HCT116 (cell line): ENCODE data around the gene HOTAIR. TPM values are rescaled to one million over a fixed set of nuclear protein-coding genes. Genes with fewer than 3 reads are reported as not detected.

ENCODE experiments used
- ATAC-seq: fragments of 200-7000 bp; cut with Tn5 transposase; 2 replicates; pipeline ENCODE4 v1.9.1; 2020; ENCODE audit warnings: mild to moderate bottlenecking, moderate library complexity
- BruUV-seq: library from RNA; stranded (reverse); fragments of 400-500 nt; replicated peaks from 2 replicates; lab custom pipeline; 2021; lab: Mats Ljungman, UMichigan
- CTCF ChIA-PET: fragments of 300-600 bp; sonication (Branson Sonifier 250); formaldehyde crosslinking; loops from one replicate; lab custom pipeline; 2021; ENCODE audit warnings: antibody characterized with exemption; lab: Charles Lee
- POLR2A ChIA-PET: fragments of 300-600, 350-600 bp; sonication (Branson Sonifier 250); formaldehyde crosslinking; loops from one replicate; lab custom pipeline; 2021; ENCODE audit warnings: antibody characterized with exemption; lab: Charles Lee
- RAD21 ChIA-PET, 2 experiments: fragments of 300-600 bp; sonication (Branson Sonifier 250); formaldehyde crosslinking; loops; one replicate each; lab custom pipeline; 2023; ENCODE audit warnings: low total read pairs in 2 of 2; ENCODE audit not compliant: uncharacterized antibody in 2 of 2, unreplicated experiment in 2 of 2, low non-redundant PET in 1 of 2; lab: Charles Lee
- DNase-seq: peaks from one replicate; pipeline ENCODE4 v3.0.0-alpha.2; 2010; ENCODE audit warnings: low read depth, low spot score
- H2AFZ ChIP-seq: fragments of 200-600 bp; shearing (Covaris generic), sonication (generic); 2 replicates; pipeline ENCODE4 v1.6.1; 2017; ENCODE audit warnings: low read depth, mixed run types, mixed read lengths, antibody characterized with exemption, low read length; ENCODE audit not compliant: poor library complexity, severe bottlenecking
- H3K27ac ChIP-seq: 2 replicates; pipeline ENCODE4 v1.5.1; 2012; ENCODE audit warnings: low read depth, low read length
- H3K27me3 ChIP-seq: fragments of 200-600 bp; sonication (generic); 2 replicates; pipeline ENCODE4 v1.6.1; 2016; ENCODE audit warnings: mixed run types, low read length, mixed read lengths; ENCODE audit not compliant: insufficient read depth
- H3K36me3 ChIP-seq, 2 experiments: fragments of 200-500 bp in 1 of 2; fragments of 200-600 bp in 1 of 2; sonication (Bioruptor generic) in 1 of 2; sonication (generic) in 1 of 2; 2 replicates each; pipeline versions ENCODE4 v1.5.1 to v1.6.1; 2014 to 2016; ENCODE audit warnings: low read length in 2 of 2, inconsistent platforms in 1 of 2, mixed read lengths in 1 of 2, mixed run types in 1 of 2; ENCODE audit not compliant: insufficient read depth in 2 of 2, control insufficient read depth in 1 of 2
- H3K4me1 ChIP-seq, 2 experiments: fragments of 200-600 bp in 1 of 2; sonication (generic) in 1 of 2; 2 replicates each; pipeline versions ENCODE4 v1.5.1 to v1.6.1; 2012 to 2017; ENCODE audit warnings: low read length in 2 of 2, inconsistent platforms in 1 of 2, mild to moderate bottlenecking in 1 of 2, mixed read lengths in 1 of 2, mixed run types in 1 of 2, moderate library complexity in 1 of 2; ENCODE audit not compliant: insufficient read depth in 2 of 2, control insufficient read depth in 1 of 2
- H3K4me2 ChIP-seq: fragments of 200-600 bp; sonication (generic); 2 replicates; pipeline ENCODE4 v1.6.1; 2017; ENCODE audit warnings: mixed run types, low read length, mixed read lengths
- H3K4me3 ChIP-seq, 2 experiments: fragments of 200-600 bp in 1 of 2; sonication (generic) in 1 of 2; replicated peaks in 1 of 2; 2 replicates each; pipeline ENCODE4 v1.5.1; 2011 to 2016; ENCODE audit warnings: low read length in 2 of 2, control low read depth in 1 of 2, low read depth in 1 of 2, mild to moderate bottlenecking in 1 of 2, mixed read lengths in 1 of 2, mixed run types in 1 of 2
- H3K79me2 ChIP-seq: fragments of 200-600 bp; sonication (generic); 2 replicates; pipeline ENCODE4 v1.6.1; 2017; ENCODE audit warnings: mild to moderate bottlenecking, mixed run types, low read length, moderate library complexity, mixed read lengths; ENCODE audit not compliant: insufficient read depth
- H3K9ac ChIP-seq: fragments of 200-600 bp; sonication (generic); 2 replicates; pipeline ENCODE4 v1.6.1; 2016; ENCODE audit warnings: low read length, mixed read lengths
- H3K9me2 ChIP-seq: fragments of 200-600 bp; sonication (generic), shearing (Covaris generic); 2 replicates; pipeline ENCODE4 v1.6.1; 2017; ENCODE audit warnings: mixed run types, mild to moderate bottlenecking, moderate library complexity; ENCODE audit not compliant: insufficient read depth
- H3K9me3 ChIP-seq, 2 experiments: fragments of 200-500 bp in 1 of 2; fragments of 200-600 bp in 1 of 2; sonication (Bioruptor generic) in 1 of 2; sonication (generic) in 1 of 2; 2 replicates each; pipeline ENCODE4 v1.6.1; 2014 to 2017; ENCODE audit warnings: low read length in 2 of 2, mixed read lengths in 2 of 2, inconsistent platforms in 1 of 2, low read depth in 1 of 2, mild to moderate bottlenecking in 1 of 2, mixed run types in 1 of 2, moderate library complexity in 1 of 2; ENCODE audit not compliant: control insufficient read depth in 1 of 2, insufficient read depth in 1 of 2
- H4K20me1 ChIP-seq: fragments of 200-600 bp; sonication (generic), shearing (Covaris generic); 2 replicates; pipeline ENCODE4 v1.6.1; 2017; ENCODE audit warnings: mixed run types, mild to moderate bottlenecking, moderate library complexity; ENCODE audit not compliant: insufficient read depth
- CEBPB ChIP-seq: IDR thresholded peaks from 2 replicates; pipeline ENCODE4 v1.6.1; 2012; ENCODE audit warnings: low read depth
- EGR1 ChIP-seq: IDR thresholded peaks from 2 replicates; pipeline ENCODE4 v1.6.1; 2012; ENCODE audit warnings: low read depth
- ELF1 ChIP-seq: IDR thresholded peaks from 2 replicates; pipeline ENCODE4 v1.6.1; 2012; ENCODE audit warnings: low read depth, borderline replicate concordance
- EZH2 ChIP-seq: fragments of 200-600 bp; sonication (generic); IDR thresholded peaks from 2 replicates; pipeline ENCODE4 v1.6.1; 2017; ENCODE audit warnings: antibody characterized with exemption, mixed run types
- EZH2phosphoT487 ChIP-seq: fragments of 200-600 bp; IDR thresholded peaks from 2 replicates; pipeline ENCODE4 v1.6.1; 2018; ENCODE audit warnings: antibody characterized with exemption, borderline replicate concordance
- FOSL1 ChIP-seq: IDR thresholded peaks from 2 replicates; pipeline ENCODE4 v1.6.1; 2012; ENCODE audit warnings: low read depth
- JUND ChIP-seq: IDR thresholded peaks from 2 replicates; pipeline ENCODE4 v1.6.1; 2012
- MAX ChIP-seq: IDR thresholded peaks from 2 replicates; pipeline ENCODE4 v1.6.1; 2012
- POLR2AphosphoS5 ChIP-seq: IDR thresholded peaks from 2 replicates; pipeline ENCODE4 v1.6.1; 2011; ENCODE audit warnings: mild to moderate bottlenecking, low read depth, low read length, moderate library complexity
- SIN3A ChIP-seq: IDR thresholded peaks from 2 replicates; pipeline ENCODE4 v1.6.1; 2012; ENCODE audit warnings: low read depth
- SP1 ChIP-seq: IDR thresholded peaks from 2 replicates; pipeline ENCODE4 v1.6.1; 2012; ENCODE audit warnings: low read depth
- SRF ChIP-seq: IDR thresholded peaks from 2 replicates; pipeline ENCODE4 v1.6.1; 2012; ENCODE audit warnings: low read depth
- TCF7L2 ChIP-seq: IDR thresholded peaks from 2 replicates; pipeline ENCODE4 v1.7.0; 2011; ENCODE audit warnings: borderline replicate concordance, inconsistent platforms; ENCODE audit not compliant: insufficient read depth, insufficient read length; ENCODE audit errors: extremely low read depth
- YY1 ChIP-seq: IDR thresholded peaks from 2 replicates; pipeline ENCODE4 v1.6.1; 2011; ENCODE audit warnings: low read length, low read depth, moderate library complexity, mild to moderate bottlenecking; ENCODE audit not compliant: insufficient replicate concordance; ENCODE audit errors: extremely low read depth
- ZBTB33 ChIP-seq: IDR thresholded peaks from 2 replicates; pipeline ENCODE4 v1.6.1; 2011; ENCODE audit warnings: mild to moderate bottlenecking, low read length, moderate library complexity; ENCODE audit not compliant: insufficient replicate concordance; ENCODE audit errors: extremely low read depth
- ZFX ChIP-seq: fragments of 450-650 bp; IDR thresholded peaks from 2 replicates; pipeline ENCODE4 v1.6.1; 2017
- ZNF274 ChIP-seq: fragments of 200-500 bp; sonication (Bioruptor generic); IDR thresholded peaks from 2 replicates; pipeline ENCODE4 v1.6.1; 2014; ENCODE audit warnings: mild to moderate bottlenecking, low read depth, low read length, inconsistent platforms
- intact Hi-C: fragments of 100-400 bp; cut with micrococcal nuclease; formaldehyde crosslinking; loops from 2 replicates; pipeline ENCODE4 v1.10.0; 2022
- total RNA-seq: library from RNA; stranded (reverse); gene quantifications from one replicate; pipeline ENCODE4 v1.2.1, GENCODE V29; 2021; ENCODE audit not compliant: unreplicated experiment

HOTAIR gene
- total RNA-seq, 1 experiment from 2014 or later = 0.25 TPM

GRCh38 chr12:53941750-53942149, 33.0 kb downstream of the HOTAIR start:
- H3K27ac ChIP-seq = no peak overlapping the region
- TF ChIP-seq SP1 (no peak), JUND (no peak), ZBTB33 (no peak), FOSL1 (no peak), ZFX (no peak), EGR1 (no peak), SRF (no peak), ZNF274 (no peak), ELF1 (no peak), POLR2AphosphoS5 (no peak), MAX (no peak), SIN3A (no peak), EZH2phosphoT487 (no peak), EZH2 (no peak), TCF7L2 (no peak), YY1 (no peak), CEBPB (no peak)
- ChIA-PET POLR2A (no interaction called here), CTCF (no interaction called here), RAD21 (no interaction called here)
- H3K9me2 ChIP-seq = no peaks in the 10 kb centered on the region
- no peaks in the 10 kb centered on the region for H3K9me3 ChIP-seq
- ATAC-seq = no peak
- no peak overlapping the region for H3K4me2 ChIP-seq
- no peaks in the 10 kb centered on the region for H3K79me2 ChIP-seq
- intact Hi-C loops = no loop called here
- no peak overlapping the region for H3K4me3 ChIP-seq
- BruUV-seq = no TSS peak
- H3K9ac ChIP-seq = no peak overlapping the region
- H3K27me3 ChIP-seq = no peaks in the 10 kb centered on the region
- no peak overlapping the region for H2AFZ ChIP-seq
- H3K4me1 ChIP-seq = peaks cover 8 to 15% of the 10 kb centered on the region in 2 experiments; a peak in 3 of 4 replicates
- no peaks in the 10 kb centered on the region for H4K20me1 ChIP-seq
- H3K36me3 ChIP-seq = no peaks in the 10 kb centered on the region
- DNase-seq = no peak
